ENCODE measurements around the gene SEPHS1.
A peak's percentile ranks its signal among the peaks of the same experiment; 100 is the strongest.

DNA sequence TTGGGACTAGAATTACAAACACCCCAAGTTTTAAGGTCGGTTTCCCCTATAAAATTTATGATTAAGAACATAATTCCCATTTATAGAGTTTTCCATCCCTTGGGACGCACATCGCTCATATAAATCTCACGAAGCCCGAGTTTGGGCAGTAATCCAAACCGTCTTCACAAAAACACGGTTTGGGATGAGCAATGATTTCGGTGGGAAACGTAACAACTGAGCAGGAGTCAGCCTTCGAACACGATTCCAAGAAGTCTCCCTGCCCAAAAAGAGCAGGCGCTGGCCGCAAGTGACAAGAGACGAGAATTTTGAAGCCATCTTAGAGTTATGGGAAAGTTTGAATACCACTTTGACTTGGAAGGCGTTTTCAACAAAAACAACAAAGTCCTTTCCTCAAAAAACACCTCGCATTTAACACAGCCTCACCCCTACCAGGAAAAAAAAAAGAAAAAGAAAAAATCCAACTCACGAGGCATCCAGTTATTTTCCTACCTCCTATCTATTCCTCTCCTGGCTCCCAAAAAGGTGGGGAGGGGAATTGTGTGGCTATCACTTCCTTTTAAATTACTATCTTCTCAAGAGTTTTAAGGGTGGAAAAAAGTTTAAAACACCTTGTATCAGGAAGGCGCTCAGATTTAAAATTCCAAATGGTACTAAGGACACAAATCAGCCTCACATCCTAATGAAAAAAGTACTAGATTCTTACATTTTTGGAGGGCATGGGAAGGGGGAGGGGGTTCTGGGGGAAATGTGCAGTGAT lies 1.6 kb downstream of the SEPHS1 start:
- TF ChIP-seq YY1 (IDR thresholded peaks at IDR 0.05; ENCODE audit: low read depth, low read length) = no peak
- TF ChIP-seq USF2 (IDR thresholded peaks at IDR 0.05; ENCODE audit: low read length) = no peak
- no peak for TF ChIP-seq CTCF (IDR thresholded peaks at IDR 0.05; ENCODE audit: control extremely low read depth in 1 of 3, insufficient read depth in 1 of 3, low read depth in 1 of 3, low read length in 3 of 3)
- no peak for TF ChIP-seq ATF2 (IDR thresholded peaks at IDR 0.05; ENCODE audit: low read length)
- TF ChIP-seq POLR2A (IDR thresholded peaks at IDR 0.05; ENCODE audit: control extremely low read depth in 1 of 2, low read depth in 2 of 2, low read length in 2 of 2) = peak in 1 of 2 experiments; percentile 38
- no peak for TF ChIP-seq RXRA (IDR thresholded peaks at IDR 0.05; ENCODE audit: insufficient read depth, low read depth, low read length)
- no peak for TF ChIP-seq SP1 (IDR thresholded peaks at IDR 0.05; ENCODE audit: low read depth, low read length)
- no peak for TF ChIP-seq HDAC2 (IDR thresholded peaks at IDR 0.05; ENCODE audit: borderline replicate concordance in 1 of 2, low read depth in 2 of 2, low read length in 2 of 2)
- TF ChIP-seq MAFK (IDR thresholded peaks at IDR 0.05; ENCODE audit: low read depth, low read length) = no peak

Measured in H1 (cell line).